PC-9 (cell line): ENCODE data around the gene RRAD. TPM values are rescaled to one million over a fixed set of nuclear protein-coding genes. Genes with fewer than 3 reads are reported as not detected.

Source experiments
- BruUV-seq: library from RNA; stranded (reverse); fragments of 400-500 nt; replicated peaks from 2 replicates; lab custom pipeline; 2021; lab: Mats Ljungman, UMichigan
- CTCF ChIA-PET: fragments of 300-600 bp; sonication (Branson Sonifier 250); formaldehyde crosslinking; loops from one replicate; lab custom pipeline; 2022; ENCODE audit warnings: antibody characterized with exemption; lab: Charles Lee
- POLR2A ChIA-PET: fragments of 300-600 bp; sonication (Branson Sonifier 250); formaldehyde crosslinking; loops from one replicate; lab custom pipeline; 2022; ENCODE audit warnings: antibody characterized with exemption; ENCODE audit not compliant: unreplicated experiment; lab: Charles Lee
- DNase-seq, 2 experiments: peaks; one replicate each; pipeline versions ENCODE4 v3.0.0 to v3.0.0-alpha.2; 2015 to 2022; ENCODE audit warnings: mixed read lengths in 1 of 2
- H2AFZ ChIP-seq: fragments of 200-600 bp; sonication (generic); 2 replicates; pipeline ENCODE4 v1.8.1; 2017; ENCODE audit warnings: antibody characterized with exemption
- H3F3A ChIP-seq: fragments of 200-600 bp; sonication (generic); 2 replicates; pipeline ENCODE4 v1.8.1; 2017; ENCODE audit warnings: antibody characterized with exemption, mild to moderate bottlenecking, low read depth; ENCODE audit not compliant: insufficient read depth
- H3K27ac ChIP-seq: fragments of 200-600 bp; sonication (generic); 2 replicates; pipeline ENCODE4 v1.6.1; 2016; ENCODE audit warnings: mixed run types
- H3K27me3 ChIP-seq: fragments of 200-600 bp; sonication (generic); 2 replicates; pipeline ENCODE4 v1.6.1; 2016; ENCODE audit warnings: low read depth, mixed run types; ENCODE audit not compliant: insufficient read depth
- H3K36me3 ChIP-seq: fragments of 200-600 bp; sonication (generic); 2 replicates; pipeline ENCODE4 v1.6.1; 2016; ENCODE audit warnings: low read depth, mixed run types
- H3K4me1 ChIP-seq: fragments of 200-600 bp; sonication (generic); replicated peaks from 2 replicates; pipeline ENCODE4 v1.6.1; 2016; ENCODE audit warnings: mixed run types; ENCODE audit not compliant: insufficient read depth
- H3K4me2 ChIP-seq: fragments of 200-600 bp; sonication (generic); 2 replicates; pipeline ENCODE4 v1.6.1; 2017; ENCODE audit warnings: mixed run types
- H3K4me3 ChIP-seq: fragments of 200-600 bp; sonication (generic); 2 replicates; pipeline ENCODE4 v1.6.1; 2016; ENCODE audit warnings: mixed run types
- H3K79me2 ChIP-seq: fragments of 200-600 bp; sonication (generic); 2 replicates; pipeline ENCODE4 v1.6.1; 2017; ENCODE audit warnings: low read depth, mixed run types
- H3K9me2 ChIP-seq: fragments of 200-600 bp; sonication (generic); 2 replicates; pipeline ENCODE4 v1.8.1; 2017; ENCODE audit warnings: mild to moderate bottlenecking; ENCODE audit not compliant: insufficient read depth
- H3K9me3 ChIP-seq: fragments of 200-600 bp; sonication (generic); 2 replicates; pipeline ENCODE4 v1.8.1; 2016; ENCODE audit warnings: low read depth; ENCODE audit not compliant: insufficient read depth
- H4K20me1 ChIP-seq: fragments of 200-600 bp; sonication (generic); 2 replicates; pipeline ENCODE4 v1.8.1; 2017; ENCODE audit not compliant: insufficient read depth
- EZH2 ChIP-seq: fragments of 200-600 bp; sonication (generic); IDR thresholded peaks from 2 replicates; pipeline ENCODE4 v1.8.0; 2017; ENCODE audit warnings: antibody characterized with exemption, low read depth
- intact Hi-C: fragments of 100-400 bp; cut with micrococcal nuclease; formaldehyde crosslinking; loops from one replicate; pipeline ENCODE4 v1.10.0; 2022; ENCODE audit not compliant: unreplicated experiment
- total RNA-seq: library from RNA; stranded (reverse); gene quantifications from 2 replicates; pipeline ENCODE4 v1.2.3, GENCODE V29; 2021
- TF ChIP-seq, protein P1 (sequence below): fragments of 200-600 bp; sonication (generic); conservative IDR thresholded peaks from 2 replicates; pipeline ENCODE4 v1.6.1; 2017; ENCODE audit warnings: mixed run types, antibody characterized with exemption, mild to moderate bottlenecking, moderate library complexity

Gene RRAD
- total RNA-seq, 1 experiment from 2014 or later, result 0.24 TPM

GRCh38 chr16:66924527-66925321, 611 bp downstream of the RRAD start:
- BruUV-seq, result no TSS peak
- intact Hi-C loops, result loop anchor here (5.0 kb wide), 1 partner anchor 37 kb away; no protein-coding TSS in a partner anchor

GRCh38 chr16:66923866-66924265, 1.5 kb downstream of the RRAD start:
- ChIA-PET POLR2A (no interaction called here), CTCF (no interaction called here)
- no peaks in the 10 kb centered on the region for H3K9me2 ChIP-seq
- H3K79me2 ChIP-seq, result no peaks in the 10 kb centered on the region
- H3F3A ChIP-seq, result peaks cover 16% of the 10 kb centered on the region; the same call in 1 of the 2 replicates
- no peak overlapping the region for H3K4me3 ChIP-seq
- H3K27ac ChIP-seq, result no peak overlapping the region
- no peaks in the 10 kb centered on the region for H4K20me1 ChIP-seq
- no peak for DNase-seq
- H3K4me2 ChIP-seq, result no peak overlapping the region
- no peak for TF ChIP-seq EZH2
- peaks cover 32% of the 10 kb centered on the region for H3K4me1 ChIP-seq
- BruUV-seq, result no TSS peak
- no peak overlapping the region for H2AFZ ChIP-seq
- no peaks in the 10 kb centered on the region for H3K27me3 ChIP-seq
- intact Hi-C loops, result no loop called here
- no peaks in the 10 kb centered on the region for H3K36me3 ChIP-seq
- no peaks in the 10 kb centered on the region for H3K9me3 ChIP-seq

More at GRCh38 chr16:66924527-66925321, 611 bp downstream of the RRAD start:
- H3K27ac ChIP-seq, result no peak overlapping the region
- DNase-seq, result peak in 1 of 2 experiments; percentile 34
- no peak overlapping the region for H2AFZ ChIP-seq
- H3K9me2 ChIP-seq, result no peaks in the 10 kb centered on the region
- no peaks in the 10 kb centered on the region for H3K9me3 ChIP-seq
- no peaks in the 10 kb centered on the region for H3K27me3 ChIP-seq
- no peaks in the 10 kb centered on the region for H4K20me1 ChIP-seq
- H3K4me2 ChIP-seq, result no peak overlapping the region
- no peaks in the 10 kb centered on the region for H3K36me3 ChIP-seq
- peaks cover 23% of the 10 kb centered on the region for H3F3A ChIP-seq
- peaks cover 41% of the 10 kb centered on the region for H3K4me1 ChIP-seq
- no peak for TF ChIP-seq EZH2
- TF ChIP-seq, protein P1, sequence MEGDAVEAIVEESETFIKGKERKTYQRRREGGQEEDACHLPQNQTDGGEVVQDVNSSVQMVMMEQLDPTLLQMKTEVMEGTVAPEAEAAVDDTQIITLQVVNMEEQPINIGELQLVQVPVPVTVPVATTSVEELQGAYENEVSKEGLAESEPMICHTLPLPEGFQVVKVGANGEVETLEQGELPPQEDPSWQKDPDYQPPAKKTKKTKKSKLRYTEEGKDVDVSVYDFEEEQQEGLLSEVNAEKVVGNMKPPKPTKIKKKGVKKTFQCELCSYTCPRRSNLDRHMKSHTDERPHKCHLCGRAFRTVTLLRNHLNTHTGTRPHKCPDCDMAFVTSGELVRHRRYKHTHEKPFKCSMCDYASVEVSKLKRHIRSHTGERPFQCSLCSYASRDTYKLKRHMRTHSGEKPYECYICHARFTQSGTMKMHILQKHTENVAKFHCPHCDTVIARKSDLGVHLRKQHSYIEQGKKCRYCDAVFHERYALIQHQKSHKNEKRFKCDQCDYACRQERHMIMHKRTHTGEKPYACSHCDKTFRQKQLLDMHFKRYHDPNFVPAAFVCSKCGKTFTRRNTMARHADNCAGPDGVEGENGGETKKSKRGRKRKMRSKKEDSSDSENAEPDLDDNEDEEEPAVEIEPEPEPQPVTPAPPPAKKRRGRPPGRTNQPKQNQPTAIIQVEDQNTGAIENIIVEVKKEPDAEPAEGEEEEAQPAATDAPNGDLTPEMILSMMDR, result no peak
- POLR2A ChIA-PET, result no interaction called here
- H3K79me2 ChIP-seq, result no peaks in the 10 kb centered on the region
- no peak overlapping the region for H3K4me3 ChIP-seq
- CTCF ChIA-PET, result no interaction called here

GRCh38 chr16:66923247-66923731, 2.0 kb downstream of the RRAD start:
- DNase-seq, result no peak
- Histone ChIP-seq H3K9me3 (no peaks in the 10 kb centered on the region), H3K4me2 (no peak overlapping the region), H3F3A (peaks cover 16% of the 10 kb centered on the region; the same call in 1 of the 2 replicates), H3K9me2 (no peaks in the 10 kb centered on the region), H3K4me3 (no peak overlapping the region), H3K4me1 (peaks cover 26% of the 10 kb centered on the region), H3K79me2 (no peaks in the 10 kb centered on the region), H3K27ac (no peak overlapping the region), H3K36me3 (no peaks in the 10 kb centered on the region), H3K27me3 (no peaks in the 10 kb centered on the region), H4K20me1 (no peaks in the 10 kb centered on the region), H2AFZ (no peak overlapping the region)
- BruUV-seq, result no TSS peak
- TF ChIP-seq EZH2, result no peak
- TF ChIP-seq, protein P1, result no peak
- intact Hi-C loops, result no loop called here
- ChIA-PET POLR2A (no interaction called here), CTCF (no interaction called here)
